NCI-H2107 (cell line): ENCODE results near the gene TPPP2.
"Not testable (repeated sequence)": the region's sequence is repeated elsewhere in the genome, so short reads cannot be mapped to it uniquely, and the experiment has no call there.

Source experiments
- DNase-seq: peaks from one replicate; lab custom pipeline; 2025; lab: John Stamatoyannopoulos, UW

Gene TPPP2

DNA sequence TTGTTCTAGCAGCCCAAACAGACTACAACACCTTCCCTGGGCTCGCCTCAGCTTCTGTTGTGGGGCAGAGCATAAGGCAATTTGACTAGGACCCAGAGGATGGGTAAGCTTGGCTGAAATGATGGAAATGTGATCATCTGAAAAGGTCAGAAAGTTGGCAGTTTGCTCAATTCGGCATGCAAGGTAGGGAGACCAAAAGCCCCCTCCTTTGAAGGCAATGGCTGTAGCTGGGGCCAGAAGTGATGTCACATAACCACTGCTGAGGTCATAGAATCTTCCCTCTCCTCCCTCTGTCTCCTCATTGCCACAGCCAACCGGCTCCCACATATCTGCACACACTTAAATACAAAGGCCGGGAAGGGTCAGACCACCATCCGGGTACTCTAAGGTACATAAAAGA is at the start of gene TPPP2:
Gene TPPP2, plus strand, starts transcription at position 301 of the 400 bp plus-strand sequence. CDS start 365 bp downstream, outside the sequence.
- DNase-seq, result no peak

GRCh38 chr14:20980906-20981305 is 49.1 kb upstream of the TPPP2 start:
- no peak for DNase-seq

- no peak for DNase-seq
These were observed 47.2 kb upstream of the TPPP2 start for GRCh38 chr14:20982646-20983369.

GRCh38 chr14:20985650-20986049 is 44.4 kb upstream of the TPPP2 start:
- DNase-seq, result not testable (repeated sequence)

DNA sequence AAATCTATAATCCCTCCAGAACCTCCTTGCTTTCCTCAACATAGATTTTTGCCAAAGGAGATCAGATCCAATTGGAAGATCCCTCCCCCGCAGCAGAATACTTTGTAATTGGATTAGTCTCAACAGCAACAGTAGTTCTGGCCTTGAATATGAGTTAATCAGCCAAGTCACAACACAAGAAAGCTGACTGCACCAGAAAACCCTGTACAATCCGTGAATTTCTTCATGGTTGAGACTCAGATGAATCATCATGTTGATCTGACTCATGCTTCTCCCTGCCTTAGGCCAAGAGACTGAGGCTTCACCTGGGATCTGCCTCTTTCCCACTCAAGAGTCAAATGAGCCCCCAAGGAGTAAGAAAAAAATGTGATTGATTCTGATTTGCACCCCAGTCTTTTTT is 43.2 kb upstream of the TPPP2 start:
- no peak for DNase-seq

- DNase-seq, result no peak
These were observed 41.1 kb upstream of the TPPP2 start for GRCh38 chr14:20988717-20989470.

DNA sequence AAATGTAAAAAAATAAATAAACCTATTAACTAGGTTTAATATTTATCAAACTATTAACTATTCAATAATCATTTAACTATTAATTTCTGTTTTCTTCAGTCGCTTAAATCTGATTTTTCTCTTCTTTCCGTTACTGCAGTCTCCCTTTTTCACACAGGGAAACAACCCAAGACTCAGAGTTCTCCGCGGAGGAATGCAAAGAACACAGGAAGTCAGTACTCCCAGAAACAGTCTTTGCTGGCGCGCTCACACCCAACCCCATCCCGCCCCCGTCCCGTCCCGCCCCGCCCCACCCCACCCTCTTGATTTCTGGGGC is 40.6 kb upstream of the TPPP2 start:
- DNase-seq, result no peak

- DNase-seq, result peak; percentile 91
These were observed 40.0 kb upstream of the TPPP2 start, which contains the start of gene METTL17 for GRCh38 chr14:20989787-20990600. TSS of gene METTL17 (plus strand) at chr14:20989980. CDS start at chr14:20990003, 23 bp downstream.

GRCh38 chr14:20996521-20996920 is 33.5 kb upstream of the TPPP2 start:
- DNase-seq, result no peak

DNA sequence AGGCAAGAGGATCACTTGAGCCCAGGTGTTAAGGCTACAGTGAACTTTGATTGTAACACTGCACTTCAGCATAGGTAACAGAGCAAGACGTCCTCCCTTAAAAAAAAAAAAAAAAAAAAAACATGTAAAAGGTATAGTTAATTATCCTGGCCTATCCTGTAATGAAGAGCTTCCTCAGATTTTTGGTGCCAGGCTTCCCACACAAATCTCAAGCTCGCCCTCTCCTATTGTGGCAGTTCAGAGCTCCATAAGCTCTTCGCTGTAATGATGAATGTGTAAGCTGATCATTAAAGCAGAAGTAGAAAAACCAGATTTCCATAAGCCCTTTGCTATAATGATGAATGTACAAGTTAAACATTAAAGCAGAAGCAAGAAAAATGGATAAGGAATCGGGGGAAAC is 32.9 kb upstream of the TPPP2 start:
- no peak for DNase-seq

DNA sequence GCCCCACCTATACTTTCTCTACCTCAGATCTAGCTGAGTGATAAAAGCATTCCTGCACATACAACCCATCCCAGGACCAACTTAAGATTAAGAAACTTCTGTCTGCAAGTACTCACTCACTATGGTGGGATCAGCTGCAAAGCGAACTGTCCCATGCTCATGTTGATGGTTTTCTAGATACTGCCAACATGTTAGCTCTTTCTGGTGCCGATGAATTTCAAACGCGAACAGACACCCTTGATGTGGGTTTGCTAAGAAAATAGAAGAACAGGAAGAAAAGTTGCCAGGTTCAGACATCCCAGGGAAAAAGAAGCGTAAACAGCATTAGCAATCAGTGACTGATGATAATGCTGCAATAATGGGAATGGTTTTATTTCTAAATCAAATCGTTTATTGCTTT is 32.5 kb upstream of the TPPP2 start:
- DNase-seq, result no peak

- no peak for DNase-seq
These were observed 31.9 kb upstream of the TPPP2 start for GRCh38 chr14:20998139-20998538.

DNA sequence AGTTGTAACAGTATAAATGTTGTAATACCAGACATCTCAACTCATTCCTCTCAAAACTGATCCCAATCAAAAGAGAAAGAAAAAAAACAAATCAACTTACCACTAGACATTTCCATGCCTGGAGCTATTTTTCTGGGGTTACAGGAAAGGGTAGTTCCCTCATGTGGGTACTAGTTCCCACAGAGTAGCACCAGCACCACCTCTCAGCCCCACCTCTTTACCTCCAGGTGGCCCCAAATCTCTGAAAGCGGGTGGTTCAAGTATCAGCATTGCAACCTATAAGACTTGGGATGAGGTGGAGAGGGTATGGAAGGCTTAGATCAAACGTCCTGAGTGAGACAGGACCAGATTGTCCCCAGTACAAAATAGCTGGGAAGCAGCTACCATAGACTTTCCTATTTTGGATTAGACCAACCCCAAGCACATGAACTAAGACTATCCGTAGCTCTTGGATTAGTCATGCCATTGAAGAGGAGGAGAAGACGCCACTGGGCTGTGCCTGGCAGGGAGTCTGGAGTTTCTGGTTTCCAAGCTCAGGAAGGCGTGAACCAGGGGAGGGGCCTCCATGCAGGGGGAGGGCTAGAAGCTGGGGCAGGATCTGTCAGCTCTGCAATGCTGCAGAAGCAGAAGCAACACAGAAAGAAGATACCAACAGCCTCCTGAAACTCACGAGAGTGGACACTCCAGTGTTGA is 31.2 kb upstream of the TPPP2 start, which contains the start of gene SLC39A2:
Gene SLC39A2, plus strand, starts transcription at position 620 of the 693 bp plus-strand sequence. CDS start 154 bp downstream, outside the sequence.
- DNase-seq, result no peak

GRCh38 chr14:20999591-20999990 is 30.4 kb upstream of the TPPP2 start:
- no peak for DNase-seq

- no peak for DNase-seq
These were observed 28.8 kb upstream of the TPPP2 start for GRCh38 chr14:21001218-21001617.

GRCh38 chr14:21003788-21004346 is 26.1 kb upstream of the TPPP2 start:
- DNase-seq, result no peak

DNA sequence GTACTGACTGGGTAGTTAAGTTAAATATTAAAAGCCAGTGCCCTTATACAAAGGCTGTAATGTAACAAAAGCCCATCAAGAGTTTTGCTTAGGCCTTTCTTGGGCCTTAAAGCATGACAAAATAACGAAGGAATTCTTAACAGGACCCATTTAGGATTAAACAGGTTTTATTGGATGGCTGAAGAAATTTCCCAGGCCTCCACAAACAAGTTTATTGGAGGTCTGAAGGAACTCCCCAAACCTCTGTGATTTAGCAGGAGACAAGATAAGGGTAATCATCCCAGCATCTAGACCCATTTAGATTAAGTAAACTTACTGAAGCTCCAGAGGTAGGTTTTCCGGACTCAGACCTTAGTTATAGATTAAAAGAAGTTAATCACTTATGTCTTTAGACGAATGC is 20.3 kb upstream of the TPPP2 start:
- DNase-seq, result not testable (repeated sequence)

GRCh38 chr14:21011136-21011535 is 18.9 kb upstream of the TPPP2 start:
- DNase-seq, result no peak

GRCh38 chr14:21014761-21015190 is 15.2 kb upstream of the TPPP2 start:
- DNase-seq, result peak; percentile 84

DNA sequence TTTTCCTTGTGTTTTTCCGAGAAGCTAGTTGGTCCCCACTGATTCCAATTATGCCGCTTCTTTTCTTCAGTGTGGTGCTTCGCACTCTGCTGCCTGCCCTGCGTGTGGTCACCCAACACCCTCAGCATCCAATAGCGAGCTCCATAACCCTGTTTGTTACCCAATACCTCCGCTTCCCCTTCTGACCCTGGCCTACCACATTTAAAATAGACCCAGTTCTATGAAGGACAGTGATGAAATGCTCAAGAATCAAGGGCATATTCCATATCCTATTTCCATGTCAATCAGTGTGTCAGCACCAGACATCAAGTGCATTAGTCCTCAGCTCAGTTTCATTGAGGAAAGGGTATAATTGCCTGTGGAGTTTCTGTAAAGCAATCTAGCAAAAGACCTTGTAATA is 14.7 kb upstream of the TPPP2 start:
- DNase-seq, result no peak

DNA sequence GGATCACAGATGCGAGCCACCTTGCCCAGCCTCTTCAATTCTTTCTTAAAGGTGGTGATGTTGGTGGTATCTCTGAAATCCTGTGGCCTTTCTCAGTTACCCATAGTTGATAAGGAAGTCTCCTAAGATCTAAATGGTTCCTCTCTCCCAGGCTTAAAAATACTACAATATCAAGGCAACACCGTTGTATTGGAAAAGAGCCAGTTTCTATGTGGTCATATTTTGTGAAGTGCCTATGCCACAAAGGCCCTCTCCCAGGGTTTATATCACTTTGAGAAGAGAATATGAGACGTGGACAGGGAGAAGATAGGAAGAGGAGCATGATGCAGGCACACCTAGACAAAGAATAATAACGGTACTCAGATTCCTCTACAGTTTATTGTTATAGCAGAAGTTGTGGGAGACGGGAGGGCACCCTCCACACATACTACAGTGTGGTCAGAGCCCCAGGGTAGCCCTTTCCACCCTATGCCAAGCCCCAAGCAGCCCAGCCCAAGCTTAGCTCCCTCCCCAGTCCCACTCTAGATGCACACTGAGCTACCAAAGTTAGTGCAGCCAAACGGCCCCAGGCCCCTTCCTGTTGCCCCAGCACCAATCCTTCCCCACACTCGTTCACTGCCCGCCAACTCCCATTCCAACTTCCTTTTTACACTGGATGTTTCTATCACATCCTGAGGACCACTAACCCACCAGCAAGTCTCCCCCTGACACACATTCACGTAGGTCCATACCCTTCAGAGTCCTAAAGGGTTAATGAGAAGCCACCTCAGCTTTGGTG is 13.4 kb upstream of the TPPP2 start:
- DNase-seq, result no peak
